HG03135 (cell line): Measurements from ENCODE around the gene EXOG.
"Not testable (repeated sequence)": the region's sequence is repeated elsewhere in the genome, so short reads cannot be mapped to it uniquely, and the experiment has no call there.

Experiments
- ATAC-seq: cut with Tn5 transposase; IDR thresholded peaks from one replicate; pipeline ENCODE4 v1.9.1; 2021; ENCODE audit warnings: mild to moderate bottlenecking, moderate library complexity; ENCODE audit not compliant: unreplicated experiment

The EXOG gene

DNA sequence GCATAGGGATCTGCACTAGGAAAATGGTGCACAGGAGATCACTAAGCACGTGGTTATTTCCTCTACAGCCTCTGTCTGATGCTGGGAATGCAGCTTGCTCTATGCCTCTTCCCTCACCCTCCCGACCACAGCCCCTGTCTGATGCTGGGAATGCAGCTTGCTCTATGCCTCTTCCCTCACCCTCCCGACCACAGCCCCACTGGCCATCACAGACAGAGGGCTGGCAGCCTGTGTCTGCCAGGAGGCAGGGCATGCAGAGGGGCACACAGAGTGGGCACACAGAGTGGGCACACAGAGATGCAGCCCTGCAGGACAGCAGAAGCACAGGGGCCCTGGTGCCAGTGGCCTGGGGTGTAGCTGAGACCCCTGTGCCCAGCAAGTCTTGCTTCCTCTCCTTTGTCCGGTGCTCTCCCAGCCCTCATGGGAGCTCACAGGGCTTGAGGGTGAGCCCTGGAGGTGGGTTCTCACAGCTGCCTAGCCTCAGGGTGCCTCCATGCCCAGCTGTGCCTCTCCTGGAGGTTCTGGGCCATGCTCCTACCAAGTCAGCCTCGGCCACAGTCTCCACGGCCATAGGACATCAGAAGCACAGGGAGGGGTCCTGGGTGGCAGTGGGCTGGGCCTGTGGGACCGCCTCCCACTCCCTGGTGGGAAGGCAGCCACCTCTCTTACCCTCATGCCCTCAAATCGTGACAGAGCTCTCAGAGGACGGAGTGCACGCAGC, 65.8 kb downstream of the EXOG start:
- no peak for ATAC-seq

DNA sequence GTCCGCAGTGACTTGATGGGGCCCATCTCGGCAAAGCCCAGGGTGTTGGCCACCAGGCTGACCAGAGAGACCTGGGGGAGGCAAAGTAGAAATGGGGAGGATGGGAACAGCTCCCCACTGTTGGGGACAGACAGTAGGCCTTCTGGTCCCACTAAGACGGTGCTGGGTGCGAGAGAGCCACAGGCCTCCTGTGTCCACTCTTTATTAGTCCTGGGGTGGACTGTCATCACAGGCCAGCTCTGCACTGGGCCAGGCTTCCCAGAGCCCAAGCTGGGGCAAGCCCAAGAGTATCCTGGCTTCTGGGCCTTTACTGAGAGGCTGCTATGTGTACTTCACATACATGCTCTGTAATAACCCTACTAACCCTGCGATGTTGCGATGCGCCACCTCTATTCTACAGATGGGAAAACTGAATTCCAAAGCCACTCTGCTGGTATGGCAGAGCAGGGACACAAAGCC, 66.4 kb downstream of the EXOG start:
- no peak for ATAC-seq

DNA sequence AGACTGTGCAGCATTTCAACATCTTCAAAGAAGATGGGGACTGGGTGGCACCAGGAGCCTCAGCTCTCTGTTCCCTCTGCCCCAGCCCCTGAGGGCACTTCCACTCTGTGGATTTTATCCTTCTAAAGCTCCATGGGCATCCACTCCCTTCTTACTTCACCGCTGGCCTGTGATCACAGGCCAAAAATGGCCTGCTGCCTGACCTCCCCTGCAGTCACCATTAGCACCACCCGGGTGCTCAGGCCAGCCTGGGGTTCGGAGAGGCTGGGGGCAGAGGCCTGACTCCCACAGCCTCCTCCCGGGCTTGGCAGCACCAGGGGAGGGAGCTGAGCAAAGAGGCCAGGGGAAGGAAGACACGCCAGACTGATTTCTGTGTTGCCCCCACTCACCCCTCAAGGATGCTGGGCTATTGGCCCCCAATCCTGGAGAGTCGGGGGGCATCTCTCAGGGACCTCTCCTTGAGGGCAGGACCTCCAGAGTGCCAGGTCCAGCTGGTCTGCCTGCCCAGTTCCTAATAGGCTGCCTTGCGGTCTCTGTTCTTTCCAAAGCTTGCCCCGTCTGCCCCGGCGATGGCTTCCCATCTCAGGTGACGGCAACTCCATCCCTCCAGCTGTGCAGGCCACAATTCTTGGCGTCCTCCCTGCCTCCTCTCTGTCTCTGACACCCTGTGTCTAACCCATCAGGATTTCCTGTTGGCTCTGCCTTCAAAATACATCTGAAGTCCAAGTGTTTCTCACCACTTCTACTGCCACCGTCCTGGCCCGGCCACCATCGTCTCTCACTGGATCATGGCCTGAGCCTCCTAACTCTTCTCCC, 67.1 kb downstream of the EXOG start:
- ATAC-seq, result no peak

DNA sequence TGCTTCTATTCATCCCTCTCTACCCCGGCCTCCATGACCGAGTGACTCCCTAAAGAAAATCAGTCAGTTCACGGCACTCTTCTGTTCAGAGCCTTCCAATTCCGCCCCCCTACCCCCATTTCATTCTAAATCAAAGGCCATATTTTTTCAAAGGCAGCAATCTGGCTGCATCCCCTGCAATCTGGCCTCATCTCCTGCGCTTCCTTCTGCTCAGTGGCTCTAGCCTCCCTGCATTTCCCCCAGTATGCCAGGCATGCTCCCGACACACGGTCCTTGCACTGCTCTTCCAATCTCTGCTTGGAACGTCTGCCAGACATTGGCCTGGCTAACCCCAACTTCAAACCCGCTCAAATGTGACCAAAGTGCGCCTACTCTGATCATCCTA, 67.7 kb downstream of the EXOG start:
- ATAC-seq, result no peak

DNA sequence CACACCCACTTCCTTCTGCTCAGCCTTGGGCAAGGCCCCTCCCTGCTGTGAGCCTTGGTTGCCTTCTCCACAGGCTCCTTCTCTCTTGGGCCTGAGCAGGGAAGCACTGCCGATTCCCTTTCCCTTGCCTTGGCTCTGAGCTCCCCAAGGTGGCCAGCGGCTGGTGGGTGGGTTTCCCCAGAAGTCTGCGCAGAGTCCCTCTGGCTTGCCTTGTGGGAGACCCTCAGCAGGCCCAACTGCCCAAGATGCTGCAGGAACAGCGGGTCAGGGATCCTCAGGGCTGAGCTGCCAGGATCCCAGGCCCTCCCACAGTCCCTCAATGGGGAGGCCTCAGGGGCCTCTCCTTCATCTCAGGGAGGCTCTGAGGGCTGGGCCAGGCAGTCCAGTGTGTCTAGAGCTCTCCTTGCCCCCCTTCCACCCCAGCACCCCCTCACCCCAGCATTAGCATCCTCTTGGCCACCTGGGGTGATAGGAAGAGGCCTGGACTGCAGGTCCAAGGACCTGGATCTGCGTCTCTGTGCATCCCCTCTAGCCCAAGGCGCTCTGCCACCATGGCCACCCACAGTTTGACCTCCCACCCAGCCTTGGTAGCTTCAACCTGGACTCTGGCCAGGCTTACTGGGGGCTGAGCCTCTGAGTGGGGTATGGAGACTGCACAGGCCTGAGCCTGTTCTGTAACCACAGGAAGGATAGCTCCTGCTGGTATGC, 68.6 kb downstream of the EXOG start:
- ATAC-seq, result no peak

DNA sequence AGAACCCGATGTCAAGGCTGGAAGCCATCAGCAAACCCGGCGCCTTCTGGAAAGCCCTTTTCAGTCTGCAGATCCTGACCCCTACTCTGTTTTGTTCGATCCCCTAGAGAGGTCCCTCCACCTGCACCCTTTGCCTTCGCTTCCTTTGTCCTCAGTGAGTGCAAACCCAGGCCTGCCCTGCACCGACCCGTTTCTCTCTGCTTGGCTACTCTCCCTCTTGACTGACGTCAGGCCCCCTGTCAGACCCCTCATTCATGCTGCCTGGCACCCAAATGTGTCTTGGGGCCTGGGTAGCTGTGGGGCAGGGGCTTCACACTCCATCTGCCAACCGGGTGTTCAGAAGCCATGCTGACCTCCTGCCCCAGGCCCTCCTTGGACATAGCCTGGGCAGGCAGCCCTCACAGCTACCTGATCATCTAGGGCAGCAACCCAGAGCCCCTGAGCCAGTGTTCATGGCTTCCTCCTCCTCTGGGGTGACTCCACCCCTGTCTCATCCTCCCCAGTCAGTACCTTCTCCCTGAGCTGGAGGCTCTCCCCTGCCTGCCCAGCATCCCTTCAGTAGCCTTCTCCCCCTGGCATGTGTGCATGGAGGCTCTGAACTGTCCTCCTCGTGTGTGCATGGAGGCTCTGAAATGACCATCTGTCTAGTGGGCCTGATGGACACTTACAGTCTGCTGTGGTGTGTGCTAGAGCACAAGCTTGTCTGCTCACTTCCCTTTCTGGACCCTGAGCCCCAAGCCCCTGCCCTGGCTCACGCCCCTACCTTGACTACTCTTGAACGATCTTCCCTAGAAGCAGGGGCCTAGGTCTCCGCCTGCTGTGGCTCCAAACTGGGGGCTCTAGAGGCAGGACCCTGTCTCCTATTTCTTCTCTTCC, 69.4 kb downstream of the EXOG start:
- no peak for ATAC-seq

DNA sequence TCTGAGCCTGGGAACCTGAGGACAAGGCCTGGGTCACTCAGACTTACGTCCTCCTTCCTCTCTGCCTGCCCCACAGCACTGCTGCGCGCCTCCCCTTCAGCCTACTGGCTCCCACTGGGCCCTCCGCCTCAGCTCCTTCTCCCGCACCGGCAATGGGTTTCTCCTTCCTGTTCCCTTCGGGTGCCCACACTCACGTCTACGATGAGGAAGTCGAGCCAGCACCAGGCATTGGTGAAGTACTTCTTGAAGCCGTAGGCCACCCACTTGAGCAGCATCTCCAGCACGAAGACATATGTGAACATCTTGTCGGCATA, 70.0 kb downstream of the EXOG start:
- no peak for ATAC-seq

DNA sequence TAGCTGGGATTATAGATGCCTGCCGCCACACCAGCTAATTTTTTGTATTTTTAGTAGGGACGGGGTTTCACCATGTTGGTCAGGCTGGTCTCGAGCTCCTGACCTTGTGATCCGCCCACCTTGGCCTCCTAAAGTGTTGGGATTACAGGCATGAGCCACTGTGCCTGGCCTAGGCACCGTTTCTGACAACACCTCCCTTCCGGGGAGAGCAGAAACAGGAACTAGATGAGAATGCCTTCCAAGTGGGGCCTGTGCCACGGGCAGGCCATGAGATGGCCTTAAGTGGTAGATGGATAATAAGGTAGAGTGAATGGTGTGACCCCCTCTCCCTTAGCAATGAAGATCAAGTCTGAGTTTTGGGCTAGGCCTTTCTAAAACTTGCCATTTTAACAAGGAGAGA, 70.7 kb downstream of the EXOG start:
- not testable (repeated sequence) for ATAC-seq

DNA sequence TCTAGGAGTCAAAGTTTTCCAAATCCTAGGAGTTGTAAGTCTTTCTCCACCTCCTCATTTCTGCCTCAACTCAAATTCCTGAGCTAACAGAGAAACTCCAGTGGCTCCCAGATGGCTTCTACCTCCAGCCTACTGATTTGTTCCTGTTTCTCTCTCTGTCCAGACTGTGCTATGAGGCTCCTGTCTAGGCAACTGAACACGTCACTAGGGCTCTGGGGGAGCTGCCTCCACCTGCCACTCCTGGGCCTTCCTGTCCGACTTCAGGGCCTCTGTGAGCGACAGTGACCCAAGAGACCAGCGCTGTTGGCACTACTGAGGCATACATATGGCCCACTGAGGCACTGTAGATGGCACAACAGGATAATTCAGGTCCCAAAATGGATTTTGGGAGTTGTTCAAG, 71.4 kb downstream of the EXOG start:
- ATAC-seq, result no peak

DNA sequence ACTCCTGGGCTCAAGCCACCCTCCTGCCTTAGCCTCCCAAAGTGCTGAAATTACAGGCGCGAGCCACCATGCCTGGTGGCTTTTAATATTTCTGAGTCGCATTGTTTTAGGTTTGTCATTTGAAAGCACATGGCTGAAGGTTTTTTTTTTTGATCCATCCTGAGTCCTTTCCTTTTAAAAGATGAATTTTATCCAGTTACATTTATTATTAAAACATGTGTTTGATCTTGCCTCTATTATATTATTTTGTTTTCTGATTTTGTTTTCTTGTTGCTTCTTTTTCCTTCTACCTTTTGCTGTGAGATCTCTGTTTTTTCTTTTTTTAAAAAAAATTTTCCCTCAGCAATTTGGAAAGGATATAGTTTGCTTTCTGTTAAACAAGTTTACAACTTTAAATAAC, 77.0 kb downstream of the EXOG start:
- no peak for ATAC-seq

DNA sequence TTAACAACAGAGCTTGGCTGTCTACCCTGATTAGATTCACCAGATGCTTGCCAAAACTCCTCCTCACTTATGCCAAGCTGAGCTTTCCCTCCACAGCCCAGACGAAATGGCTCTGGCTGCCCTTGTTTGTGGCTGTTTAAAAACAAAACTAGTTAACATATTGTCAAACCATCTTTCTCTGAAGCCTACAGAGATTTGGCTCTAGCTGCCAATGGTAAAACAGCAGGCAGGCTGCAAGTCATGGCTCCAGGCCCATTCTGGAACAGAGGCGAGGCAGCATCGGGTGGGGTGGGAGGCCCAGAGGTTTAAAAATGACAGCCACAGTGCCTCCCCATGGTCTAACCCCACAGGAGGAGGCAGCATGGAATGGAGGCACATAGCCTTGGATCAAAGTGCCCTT, 77.4 kb downstream of the EXOG start:
- ATAC-seq, result no peak

DNA sequence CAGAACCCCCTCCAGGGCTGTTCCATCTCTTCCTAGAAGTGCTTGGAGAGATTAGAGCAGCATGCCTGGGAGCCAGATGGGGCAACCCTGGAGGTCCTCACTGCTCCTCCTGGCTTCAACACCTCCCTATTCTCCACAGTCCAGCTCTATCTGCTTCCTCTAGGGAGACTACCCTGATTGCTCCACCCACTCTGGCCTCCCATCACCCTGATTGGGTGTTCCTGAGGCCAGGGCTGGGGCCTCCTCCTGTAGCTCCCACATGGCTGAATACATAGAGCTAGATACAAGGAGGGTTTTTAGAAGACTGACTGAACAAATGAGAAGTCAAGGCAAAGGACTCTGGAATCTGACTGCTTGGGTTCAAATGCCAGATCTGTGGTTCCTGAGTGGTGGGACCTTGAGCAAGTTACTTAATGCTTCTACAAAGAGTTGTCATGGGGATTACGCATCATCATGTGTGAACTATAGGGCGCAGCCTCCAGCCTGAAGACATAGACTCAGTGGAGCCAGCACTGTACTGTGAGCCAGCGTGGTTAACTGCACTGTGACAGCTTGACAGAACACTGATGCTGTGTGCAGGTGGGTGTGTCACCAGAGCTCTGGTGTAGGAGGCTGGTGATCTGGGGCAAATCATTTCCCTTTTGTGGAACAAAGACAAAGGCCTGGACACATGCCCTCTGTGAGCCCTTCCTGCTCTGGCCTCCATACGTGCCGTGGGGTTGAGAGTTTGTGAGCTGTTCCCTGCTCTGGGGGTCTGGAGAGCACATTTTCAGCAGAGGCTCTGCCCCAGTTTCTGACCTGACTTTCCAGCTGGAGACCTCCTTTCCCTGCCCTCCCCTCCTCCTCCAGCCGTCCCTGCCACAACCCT, 78.5 kb downstream of the EXOG start:
- no peak for ATAC-seq

DNA sequence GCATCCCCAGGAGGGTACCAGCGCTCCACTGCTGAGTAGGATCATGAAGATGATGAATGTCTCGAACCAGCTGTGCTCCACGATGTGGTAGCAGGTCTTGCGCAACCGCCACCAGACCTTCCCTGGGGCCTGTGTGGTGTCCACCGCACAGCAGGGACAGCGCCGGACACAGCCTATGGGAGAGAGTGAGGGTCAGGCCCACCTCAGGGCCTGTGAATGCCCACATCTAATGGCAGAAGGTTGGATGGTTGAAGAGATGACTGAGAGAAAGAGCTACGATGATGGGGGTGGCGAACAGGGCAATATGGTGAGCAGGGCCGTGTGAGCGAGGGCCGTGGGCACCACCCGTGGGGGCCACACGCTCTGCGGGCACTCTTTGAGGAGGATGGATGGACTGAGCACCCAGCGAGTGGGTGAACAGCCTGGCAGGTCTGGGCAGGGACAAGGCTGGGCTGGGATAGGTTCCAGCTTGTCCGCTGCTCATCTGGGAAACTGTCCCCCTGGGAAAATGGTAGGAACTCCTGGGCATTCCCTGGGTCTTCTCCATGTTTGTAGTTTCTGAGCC, 79.2 kb downstream of the EXOG start:
- no peak for ATAC-seq
